ENCODE results near the gene FXYD1. TPM values are rescaled to one million over a fixed set of nuclear protein-coding genes. Genes with fewer than 3 reads are reported as not detected.

Gene FXYD1
- total and polyA plus RNA-seq, 3 donors from 2014 or later, result 2.3 to 48.5 (median 11.1) TPM

- no peaks in the 10 kb centered on the region for H3K36me3 ChIP-seq (ENCODE audit: low read depth, missing control alignments)
- WGBS, 2 donors, result 0 to 2% methylated on average over 16 to 27 of the region's 36 CpGs
Measured at GRCh38 chr19:35153701-35154524, 15.3 kb downstream of the FXYD1 start.

GRCh38 chr19:35154525-35155406, 16.1 kb downstream of the FXYD1 start, which contains the start of gene FXYD5:
TSS of gene FXYD5 (plus strand) at chr19:35154735. CDS start at chr19:35155551, 816 bp downstream.
- Histone ChIP-seq H3K27ac (no peak within 1 kb of the TSS), H3K36me3 (ENCODE audit: low read depth, missing control alignments) (no peaks in the 10 kb centered on the region), H3K4me3 (peak within 1 kb of the TSS; percentile 46 to 48), H3K27me3 (no peaks in the 10 kb centered on the region), H3K9me3 (no peaks in the 10 kb centered on the region), H3K4me1 (peaks cover 9% of the 10 kb centered on the region)
- 1 to 3% methylated on average over 45 to 49 of the region's 49 CpGs for WGBS, 2 donors
- no peak for TF ChIP-seq CTCF (IDR thresholded peaks at IDR 0.05)
- no peak for TF ChIP-seq POLR2A (IDR thresholded peaks at IDR 0.05)
- intact Hi-C loops (cut with DNase I; ENCODE audit: low total_unique reads), result no loop called here
- no peak for DNase-seq

More at GRCh38 chr19:35153701-35154524, 15.3 kb downstream of the FXYD1 start:
- TF ChIP-seq POLR2A (IDR thresholded peaks at IDR 0.05) (no peak), CTCF (IDR thresholded peaks at IDR 0.05) (peak in 2 of 3 experiments; percentile 25 to 44)
- intact Hi-C loops (cut with DNase I; ENCODE audit: low total_unique reads), result no loop called here
- H3K27ac ChIP-seq, result no peak overlapping the region
- peaks cover 9% of the 10 kb centered on the region for H3K4me1 ChIP-seq
- no peak for DNase-seq
- no peaks in the 10 kb centered on the region for H3K27me3 ChIP-seq
- no peaks in the 10 kb centered on the region for H3K9me3 ChIP-seq
- H3K4me3 ChIP-seq, result peak overlapping the region; percentile 46 to 48

GRCh38 chr19:35155441-35155840, 16.8 kb downstream of the FXYD1 start:
- no peak for DNase-seq
- peaks cover 9% of the 10 kb centered on the region for H3K4me1 ChIP-seq
- intact Hi-C loops (cut with DNase I; ENCODE audit: low total_unique reads), result no loop called here
- no peak for TF ChIP-seq CTCF (IDR thresholded peaks at IDR 0.05)
- TF ChIP-seq POLR2A (IDR thresholded peaks at IDR 0.05), result no peak
- 18 to 37% methylated on average over 10 to 17 of the region's 17 CpGs for WGBS, 2 donors
- no peaks in the 10 kb centered on the region for H3K36me3 ChIP-seq (ENCODE audit: low read depth, missing control alignments)
- H3K27ac ChIP-seq, result no peak overlapping the region
- no peaks in the 10 kb centered on the region for H3K27me3 ChIP-seq
- peak overlapping the region; percentile 46 to 48 for H3K4me3 ChIP-seq
- H3K9me3 ChIP-seq, result no peaks in the 10 kb centered on the region

- 88 to 93% methylated on average over 6 of the region's 6 CpGs for WGBS, 2 donors
- no peak overlapping the region for H3K4me3 ChIP-seq
Measured at GRCh38 chr19:35155981-35156672, 17.5 kb downstream of the FXYD1 start.

More at GRCh38 chr19:35155981-35156672, 17.5 kb downstream of the FXYD1 start:
- intact Hi-C loops (cut with DNase I; ENCODE audit: low total_unique reads), result no loop called here
- no peaks in the 10 kb centered on the region for H3K27me3 ChIP-seq
- TF ChIP-seq POLR2A (IDR thresholded peaks at IDR 0.05) (no peak), CTCF (IDR thresholded peaks at IDR 0.05) (no peak)
- no peaks in the 10 kb centered on the region for H3K9me3 ChIP-seq
- no peak overlapping the region for H3K27ac ChIP-seq
- DNase-seq, result no peak
- no peaks in the 10 kb centered on the region for H3K36me3 ChIP-seq (ENCODE audit: low read depth, missing control alignments)
- peaks cover 9% of the 10 kb centered on the region for H3K4me1 ChIP-seq

Data from testis (tissue), 3 donors.